K562 (cell line): Measurements from ENCODE around the gene ABCB9. TPM values are rescaled to one million over a fixed set of nuclear protein-coding genes. Genes with fewer than 3 reads are reported as not detected.

Source experiments
- CC2D1A ChIP-seq: fragments of 450-650 bp; IDR thresholded peaks from 2 replicates; pipeline ENCODE4 v1.6.1; 2017; ENCODE audit warnings: mild to moderate bottlenecking
- CCNT2 ChIP-seq: IDR thresholded peaks from 2 replicates; pipeline ENCODE4 v1.6.1; 2011; ENCODE audit warnings: borderline replicate concordance, low read depth, mild to moderate bottlenecking, moderate library complexity, mixed read lengths, low read length; ENCODE audit not compliant: insufficient read length; ENCODE audit errors: extremely low read depth
- FOXM1 ChIP-seq, 2 experiments: fragments of 450-650 bp in 1 of 2; sonication (generic) in 1 of 2; formaldehyde crosslinking in 1 of 2; IDR thresholded peaks; 2 replicates each; pipeline versions ENCODE4 v1.6.1 to v1.9.0; 2017 to 2022; ENCODE audit warnings: low read depth in 2 of 2, mild to moderate bottlenecking in 2 of 2, missing genetic modification reagents in 1 of 2, moderate library complexity in 1 of 2
- ID3 ChIP-seq, 2 experiments: fragments of 250-450 bp in 1 of 2; fragments of 450-650 bp in 1 of 2; sonication (Bioruptor Pico) in 1 of 2; IDR thresholded peaks; 2 replicates each; pipeline versions ENCODE4 v1.6.1 to v1.8.0; 2016 to 2021; ENCODE audit warnings: mild to moderate bottlenecking in 2 of 2, moderate library complexity in 2 of 2, missing compliant biosample characterization in 1 of 2, missing genetic modification characterization in 1 of 2
- NRF1 ChIP-seq, 2 experiments: fragments of 450-650 bp; IDR thresholded peaks in 1 of 2; conservative IDR thresholded peaks in 1 of 2; 2 replicates each; pipeline ENCODE4 v1.6.1; 2014; ENCODE audit warnings: mild to moderate bottlenecking in 2 of 2
- SIN3B ChIP-seq: fragments of 450-650 bp; IDR thresholded peaks from 2 replicates; pipeline ENCODE4 v1.6.1; 2017; ENCODE audit warnings: low read depth, mild to moderate bottlenecking, moderate library complexity
- TAF15 ChIP-seq: fragments of 200-400 bp; formaldehyde crosslinking; IDR thresholded peaks from 2 replicates; pipeline ENCODE4 v1.6.1; 2017; ENCODE audit warnings: mild to moderate bottlenecking, low read depth, low read length, moderate library complexity
- TBP ChIP-seq: optimal IDR thresholded peaks from 2 replicates; pipeline ENCODE3; 2011; ENCODE audit warnings: low read depth, low read length, improper control_type of control experiment
- TCFL5 ChIP-seq: fragments of 250-450 bp; sonication (Bioruptor Pico); conservative IDR thresholded peaks from 2 replicates; pipeline ENCODE4 v1.6.1; 2021; ENCODE audit warnings: mild to moderate bottlenecking, moderate library complexity, matching md5 sums
- TEAD4 ChIP-seq, 2 experiments: sonication (generic) in 1 of 2; formaldehyde crosslinking in 1 of 2; IDR thresholded peaks; 2 replicates each; pipeline versions ENCODE4 v1.6.1 to v1.8.0; 2012 to 2022; ENCODE audit warnings: borderline replicate concordance in 1 of 2, inconsistent platforms in 1 of 2, low read length in 1 of 2, mild to moderate bottlenecking in 1 of 2, missing genetic modification reagents in 1 of 2
- TOE1 ChIP-seq, 2 experiments: fragments of 450-650 bp in 1 of 2; sonication (generic) in 1 of 2; formaldehyde crosslinking in 1 of 2; IDR thresholded peaks; 2 replicates each; pipeline versions ENCODE4 v1.7.1 to v1.8.0; 2016 to 2022; ENCODE audit warnings: borderline replicate concordance in 2 of 2, mild to moderate bottlenecking in 2 of 2, antibody characterized with exemption in 1 of 2, inconsistent platforms in 1 of 2, low read depth in 1 of 2, missing genetic modification reagents in 1 of 2, moderate library complexity in 1 of 2
- TRIM24 ChIP-seq, 2 experiments: fragments of 450-650 bp; IDR thresholded peaks; 2 replicates each; pipeline ENCODE4 v1.6.1; 2016
- ZFX ChIP-seq: sonication (generic); formaldehyde crosslinking; IDR thresholded peaks from 2 replicates; pipeline ENCODE4 v1.8.0; 2022; ENCODE audit warnings: mild to moderate bottlenecking, missing genetic modification reagents, moderate library complexity
- ZNF121 ChIP-seq: sonication (generic); formaldehyde crosslinking; conservative IDR thresholded peaks from 2 replicates; pipeline ENCODE4 v1.8.0; 2022; ENCODE audit warnings: missing genetic modification reagents
- ZNF239 ChIP-seq: fragments of 250-450 bp; sonication (Bioruptor Pico); IDR thresholded peaks from 2 replicates; pipeline ENCODE4 v1.4.0; 2020; ENCODE audit warnings: mild to moderate bottlenecking
- ZNF717 ChIP-seq: fragments of 250-450 bp; sonication (Bioruptor Pico); IDR thresholded peaks from 2 replicates; pipeline ENCODE4 v1.5.0; 2021
- polyA plus RNA-seq, 8 experiments: library from polyadenylated mRNA; depleted of rRNA in 4 of 8; stranded (reverse) in 5 of 8; unstranded in 3 of 8; fragments of >200 nt; fragmentation: Nextera tagmentation in 2 of 8; fragmentation: Illumina TruSeq in 1 of 8; extraction: Ambion mirVana in 2 of 8; extraction: Trizol in 1 of 8; gene quantifications; 2 replicates each; pipeline versions ENCODE4 v1.2.1 to v1.2.3, GENCODE V29; 2011 to 2014; ENCODE audit warnings: inconsistent platforms in 1 of 8, missing spikeins in 1 of 8
- total RNA-seq, 7 experiments: library from RNA; depleted of rRNA in 6 of 7; stranded (reverse); fragments of >200 nt in 6 of 7; fragmentation: Illumina TruSeq in 2 of 7; extraction: Trizol in 2 of 7; gene quantifications; 2 replicates each; pipeline versions ENCODE4 v1.2.1 to v1.2.3, GENCODE V29; 2011 to 2021; ENCODE audit warnings: low replicate concordance in 1 of 7
- TF ChIP-seq, protein P1 (sequence below), 3 experiments: fragments of 200-800 bp in 1 of 3; fragments of 250-450 bp in 1 of 3; fragments of 450-650 bp in 1 of 3; sonication (Bioruptor Pico) in 1 of 3; sonication (Bioruptor generic) in 1 of 3; formaldehyde crosslinking in 1 of 3; IDR thresholded peaks; 2 replicates each; pipeline versions ENCODE4 v1.6.1 to v1.8.0; 2016 to 2022; ENCODE audit warnings: mild to moderate bottlenecking in 2 of 3, missing genetic modification characterization in 2 of 3, missing compliant biosample characterization in 1 of 3, moderate library complexity in 1 of 3
- TF ChIP-seq, protein P2 (sequence below): fragments of 250-450 bp; sonication (Bioruptor Pico); IDR thresholded peaks from 2 replicates; pipeline ENCODE4 v1.8.0; 2021; ENCODE audit warnings: borderline replicate concordance, mild to moderate bottlenecking, moderate library complexity; ENCODE audit not compliant: poor library complexity, severe bottlenecking

ABCB9 gene
- total and polyA plus RNA-seq, 9 of the 15 experiments (the other 6 are each of a cell fraction or from before 2014, with no cell fraction given): 0.20 to 12.6 (median 6.2) TPM

- TF ChIP-seq, protein P1, sequence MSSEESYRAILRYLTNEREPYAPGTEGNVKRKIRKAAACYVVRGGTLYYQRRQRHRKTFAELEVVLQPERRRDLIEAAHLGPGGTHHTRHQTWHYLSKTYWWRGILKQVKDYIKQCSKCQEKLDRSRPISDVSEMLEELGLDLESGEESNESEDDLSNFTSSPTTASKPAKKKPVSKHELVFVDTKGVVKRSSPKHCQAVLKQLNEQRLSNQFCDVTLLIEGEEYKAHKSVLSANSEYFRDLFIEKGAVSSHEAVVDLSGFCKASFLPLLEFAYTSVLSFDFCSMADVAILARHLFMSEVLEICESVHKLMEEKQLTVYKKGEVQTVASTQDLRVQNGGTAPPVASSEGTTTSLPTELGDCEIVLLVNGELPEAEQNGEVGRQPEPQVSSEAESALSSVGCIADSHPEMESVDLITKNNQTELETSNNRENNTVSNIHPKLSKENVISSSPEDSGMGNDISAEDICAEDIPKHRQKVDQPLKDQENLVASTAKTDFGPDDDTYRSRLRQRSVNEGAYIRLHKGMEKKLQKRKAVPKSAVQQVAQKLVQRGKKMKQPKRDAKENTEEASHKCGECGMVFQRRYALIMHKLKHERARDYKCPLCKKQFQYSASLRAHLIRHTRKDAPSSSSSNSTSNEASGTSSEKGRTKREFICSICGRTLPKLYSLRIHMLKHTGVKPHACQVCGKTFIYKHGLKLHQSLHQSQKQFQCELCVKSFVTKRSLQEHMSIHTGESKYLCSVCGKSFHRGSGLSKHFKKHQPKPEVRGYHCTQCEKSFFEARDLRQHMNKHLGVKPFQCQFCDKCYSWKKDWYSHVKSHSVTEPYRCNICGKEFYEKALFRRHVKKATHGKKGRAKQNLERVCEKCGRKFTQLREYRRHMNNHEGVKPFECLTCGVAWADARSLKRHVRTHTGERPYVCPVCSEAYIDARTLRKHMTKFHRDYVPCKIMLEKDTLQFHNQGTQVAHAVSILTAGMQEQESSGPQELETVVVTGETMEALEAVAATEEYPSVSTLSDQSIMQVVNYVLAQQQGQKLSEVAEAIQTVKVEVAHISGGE (CRISPR knock-in tag; IDR thresholded peaks at IDR 0.05): 0 out of 6 replicates have a peak, but pooled peaks of 1 of the 3 experiments have one; percentile 61
- no peak for TF ChIP-seq TBP
- TF ChIP-seq SIN3B: no peak
- TF ChIP-seq, protein P2, sequence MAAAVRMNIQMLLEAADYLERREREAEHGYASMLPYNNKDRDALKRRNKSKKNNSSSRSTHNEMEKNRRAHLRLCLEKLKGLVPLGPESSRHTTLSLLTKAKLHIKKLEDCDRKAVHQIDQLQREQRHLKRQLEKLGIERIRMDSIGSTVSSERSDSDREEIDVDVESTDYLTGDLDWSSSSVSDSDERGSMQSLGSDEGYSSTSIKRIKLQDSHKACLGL (CRISPR knock-in tag): no peak
- TF ChIP-seq TEAD4 (IDR thresholded peaks at IDR 0.05; ENCODE audit: low read length): peak; percentile 88
- TF ChIP-seq TEAD4 (CRISPR knock-in tag; IDR thresholded peaks at IDR 0.05; ENCODE audit: borderline replicate concordance): no peak
- TF ChIP-seq ZFX (CRISPR knock-in tag): peak; percentile 26; the same call in 1 of the 2 replicates
- TF ChIP-seq CC2D1A: peak; percentile 96
- TF ChIP-seq ZNF239 (CRISPR knock-in tag): no peak
- peak; percentile 96 for TF ChIP-seq FOXM1 (IDR thresholded peaks at IDR 0.05; ENCODE audit: low read depth)
- no peak for TF ChIP-seq FOXM1 (CRISPR knock-in tag; IDR thresholded peaks at IDR 0.05; ENCODE audit: low read depth)
- peak; percentile 34; the same call in 1 of the 2 replicates for TF ChIP-seq TOE1 (IDR thresholded peaks at IDR 0.05; ENCODE audit: borderline replicate concordance)
- no peak for TF ChIP-seq TOE1 (CRISPR knock-in tag; IDR thresholded peaks at IDR 0.05; ENCODE audit: borderline replicate concordance, low read depth)
- TF ChIP-seq TRIM24 (IDR thresholded peaks at IDR 0.05): peak in 1 of 2 experiments; percentile 79; a peak in 3 of 4 replicates
- peak; percentile 73 for TF ChIP-seq CCNT2
- TF ChIP-seq TCFL5 (CRISPR knock-in tag): no peak
- no peak for TF ChIP-seq ID3 (CRISPR knock-in tag; IDR thresholded peaks at IDR 0.05)
- no peak for TF ChIP-seq ID3 (tag; IDR thresholded peaks at IDR 0.05)
- TF ChIP-seq NRF1 (conservative IDR thresholded peaks at IDR 0.05 in 1 of 2, IDR thresholded peaks at IDR 0.05 in 1 of 2): no peak; a peak in 1 of 4 replicates
- no peak for TF ChIP-seq ZNF121
- no peak for TF ChIP-seq TAF15
- no peak for TF ChIP-seq ZNF717 (CRISPR knock-in tag)
Measured at GRCh38 chr12:122886851-122887818, 79.1 kb downstream of the ABCB9 start (continued).
